Measurements from ENCODE around the gene LAX1.

LAX1 gene

DNA sequence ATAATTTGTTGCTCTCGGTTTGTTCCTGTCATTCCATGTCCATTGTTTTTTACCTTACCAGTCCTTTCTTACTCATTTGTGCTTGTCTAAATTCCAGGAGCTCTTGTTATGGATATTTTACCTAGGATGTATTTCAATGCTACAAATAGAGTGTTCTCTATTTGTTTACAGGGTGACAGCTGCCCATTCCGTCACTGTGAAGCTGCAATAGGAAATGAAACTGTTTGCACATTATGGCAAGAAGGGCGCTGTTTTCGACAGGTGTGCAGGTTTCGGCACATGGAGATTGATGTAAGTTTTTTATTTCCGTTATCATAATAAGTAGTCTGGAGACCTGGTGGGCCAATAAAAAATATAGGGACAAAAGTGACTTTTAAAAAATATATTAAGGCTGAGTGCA, 53.4 kb downstream of the LAX1 start:
- DNase-seq, result no peak

DNA sequence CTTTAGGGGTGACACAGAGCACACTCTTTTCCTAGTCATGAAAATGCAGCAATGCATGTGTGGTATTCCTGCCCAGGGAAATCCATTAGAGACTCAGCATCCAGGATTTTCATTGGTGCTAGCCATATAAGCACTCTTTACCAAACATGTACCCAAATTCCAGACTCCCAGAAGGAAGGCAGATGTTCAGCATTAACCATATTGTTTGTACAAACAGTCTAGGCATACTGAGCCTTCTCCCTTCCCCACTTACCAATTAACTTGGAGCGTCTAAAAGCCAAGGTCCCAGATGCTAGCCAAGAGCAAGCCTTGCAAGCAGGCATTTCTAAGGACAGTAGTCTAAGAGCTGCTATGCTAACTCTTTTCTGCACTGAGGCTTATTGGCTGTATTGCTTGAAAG, 58.3 kb downstream of the LAX1 start:
- DNase-seq, result no peak
